Mesenchymal stem cell (in vitro differentiated cells and primary cell): ENCODE measurements around the gene HTRA3.

Experiments used
- DNase-seq: peaks from one replicate; pipeline ENCODE4 v3.0.0-alpha.2; 2013
- H2AFZ ChIP-seq: one replicate; pipeline ENCODE4 v1.6.1; 2013; ENCODE audit warnings: low read depth, mild to moderate bottlenecking, control low read depth, inconsistent platforms, low read length, moderate library complexity
- H2AK5ac ChIP-seq: 2 replicates; pipeline ENCODE4 v1.6.1; 2013; ENCODE audit warnings: low read length, moderate library complexity, mild to moderate bottlenecking, inconsistent platforms; ENCODE audit not compliant: severe bottlenecking
- H2BK120ac ChIP-seq: one replicate; pipeline ENCODE4 v1.6.1; 2013; ENCODE audit warnings: low read depth, mild to moderate bottlenecking, inconsistent platforms, low read length, moderate library complexity
- H2BK12ac ChIP-seq, 2 experiments: one replicate each; pipeline ENCODE4 v1.6.1; 2013; ENCODE audit warnings: inconsistent platforms in 2 of 2, low read length in 2 of 2, mild to moderate bottlenecking in 2 of 2, moderate library complexity in 2 of 2, control low read depth in 1 of 2
- H2BK15ac ChIP-seq: one replicate; pipeline ENCODE4 v1.6.1; 2013; ENCODE audit warnings: mild to moderate bottlenecking, low read depth, inconsistent platforms; ENCODE audit not compliant: poor library complexity, severe bottlenecking
- H2BK5ac ChIP-seq: 2 replicates; pipeline ENCODE4 v1.6.1; 2013; ENCODE audit warnings: low read depth, mild to moderate bottlenecking, low read length, control low read depth, inconsistent platforms; ENCODE audit not compliant: poor library complexity, severe bottlenecking
- H3K14ac ChIP-seq, 2 experiments: one replicate each; pipeline ENCODE4 v1.6.1; 2013; ENCODE audit warnings: inconsistent platforms in 2 of 2, low read length in 2 of 2, control low read depth in 1 of 2, mild to moderate bottlenecking in 1 of 2, moderate library complexity in 1 of 2
- H3K18ac ChIP-seq, 2 experiments: one replicate each; pipeline ENCODE4 v1.6.1; 2013; ENCODE audit warnings: inconsistent platforms in 2 of 2, low read length in 2 of 2, control low read depth in 1 of 2, low read depth in 1 of 2, mild to moderate bottlenecking in 1 of 2
- H3K23ac ChIP-seq, 2 experiments: one replicate each; pipeline ENCODE4 v1.6.1; 2013; ENCODE audit warnings: inconsistent platforms in 2 of 2, low read length in 2 of 2, mild to moderate bottlenecking in 2 of 2, moderate library complexity in 2 of 2, control low read depth in 1 of 2
- H3K27ac ChIP-seq: 2 replicates; pipeline ENCODE4 v1.5.1; 2013; ENCODE audit warnings: mild to moderate bottlenecking, moderate library complexity, low read length, control low read depth, inconsistent platforms; ENCODE audit not compliant: poor library complexity, severe bottlenecking
- H3K27me3 ChIP-seq, 2 experiments: 2 replicates each; pipeline versions ENCODE4 v1.6.1 to v1.7.0; 2013; ENCODE audit warnings: low read length in 2 of 2, mild to moderate bottlenecking in 2 of 2, moderate library complexity in 2 of 2, control low read depth in 1 of 2, inconsistent platforms in 1 of 2; ENCODE audit not compliant: control insufficient read depth in 1 of 2, insufficient read depth in 1 of 2
- H3K36me3 ChIP-seq, 2 experiments: 2 replicates each; pipeline versions ENCODE4 v1.6.1 to v1.7.0; 2013; ENCODE audit warnings: low read length in 2 of 2, control low read depth in 1 of 2, inconsistent platforms in 1 of 2, low read depth in 1 of 2, mild to moderate bottlenecking in 1 of 2; ENCODE audit not compliant: insufficient read depth in 2 of 2, control insufficient read depth in 1 of 2
- H3K4ac ChIP-seq, 2 experiments: one replicate each; pipeline ENCODE4 v1.6.1; 2013; ENCODE audit warnings: inconsistent platforms in 2 of 2, low read length in 2 of 2, mild to moderate bottlenecking in 2 of 2, moderate library complexity in 2 of 2, control low read depth in 1 of 2, low read depth in 1 of 2
- H3K4me1 ChIP-seq: 2 replicates; pipeline ENCODE4 v1.6.1; 2013; ENCODE audit warnings: low read depth, low read length, control low read depth; ENCODE audit not compliant: control insufficient read depth, insufficient read depth
- H3K4me2 ChIP-seq: 2 replicates; pipeline ENCODE4 v1.6.1; 2013; ENCODE audit warnings: low read length, mild to moderate bottlenecking, inconsistent platforms; ENCODE audit not compliant: poor library complexity, severe bottlenecking
- H3K4me3 ChIP-seq, 2 experiments: 2 replicates each; pipeline versions ENCODE4 v1.5.1 to v1.7.0; 2013; ENCODE audit warnings: low read length in 2 of 2, mild to moderate bottlenecking in 2 of 2, control low read depth in 1 of 2, low read depth in 1 of 2; ENCODE audit not compliant: insufficient read depth in 1 of 2
- H3K79me1 ChIP-seq: replicated peaks from 2 replicates; pipeline ENCODE4 v1.6.1; 2013; ENCODE audit warnings: mild to moderate bottlenecking, control low read depth, low read length, inconsistent platforms; ENCODE audit not compliant: poor library complexity, severe bottlenecking
- H3K9ac ChIP-seq: 2 replicates; pipeline ENCODE4 v1.7.0; 2013; ENCODE audit warnings: mild to moderate bottlenecking, low read length, moderate library complexity
- H3K9me3 ChIP-seq: 2 replicates; pipeline ENCODE4 v1.7.0; 2013; ENCODE audit warnings: mild to moderate bottlenecking, low read length; ENCODE audit not compliant: control insufficient read depth
- H4K8ac ChIP-seq: one replicate; pipeline ENCODE4 v1.6.1; 2013; ENCODE audit warnings: inconsistent platforms, mild to moderate bottlenecking, low read length, moderate library complexity
- H4K91ac ChIP-seq: one replicate; pipeline ENCODE4 v1.6.1; 2013; ENCODE audit warnings: mild to moderate bottlenecking, low read length, inconsistent platforms
- WGBS: methylation state at CpG from one replicate; pipeline ENCODE4 v1.1.7; 2013; ENCODE audit warnings: mixed read lengths; 5-methylcytosine and 5-hydroxymethylcytosine counted together

Gene HTRA3

DNA sequence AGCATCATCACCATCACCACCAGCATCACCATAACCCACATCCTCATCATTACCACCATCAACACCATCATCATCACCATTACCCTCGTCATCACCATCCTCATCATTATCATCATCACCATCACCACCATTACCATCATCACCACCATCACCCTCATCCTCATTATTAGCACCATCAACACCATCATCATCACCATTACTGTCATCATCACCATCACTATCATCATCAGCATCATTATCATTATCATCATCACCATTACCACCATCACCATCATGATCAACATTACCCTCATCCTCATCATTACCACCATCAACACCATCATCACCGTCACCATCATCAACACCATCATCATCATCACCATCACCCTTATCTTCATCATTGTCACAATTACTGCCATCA lies 51.7 kb downstream of the HTRA3 start:
- no peak overlapping the region for H4K8ac ChIP-seq
- H3K23ac ChIP-seq = no peak overlapping the region
- no peaks in the 10 kb centered on the region for H3K36me3 ChIP-seq
- DNase-seq = no peak
- no peak overlapping the region for H2AK5ac ChIP-seq
- H2AFZ ChIP-seq = no peak overlapping the region
- no peak overlapping the region for H2BK12ac ChIP-seq
- WGBS = 89% methylated on average over 2 of the region's 2 CpGs
- H3K9ac ChIP-seq = no peak overlapping the region
- H3K4me3 ChIP-seq = no peak overlapping the region
- peaks cover 13% of the 10 kb centered on the region for H3K4me1 ChIP-seq
- no peak overlapping the region for H3K4me2 ChIP-seq
- H3K79me1 ChIP-seq = no peaks in the 10 kb centered on the region
- no peak overlapping the region for H3K14ac ChIP-seq
- no peak overlapping the region for H2BK120ac ChIP-seq
- H4K91ac ChIP-seq = no peak overlapping the region
- H2BK15ac ChIP-seq = no peak overlapping the region
- peaks cover 0 to 4% of the 10 kb centered on the region in 2 experiments for H3K27me3 ChIP-seq
- H3K9me3 ChIP-seq = peaks cover 9% of the 10 kb centered on the region
- H3K4ac ChIP-seq = no peak overlapping the region
- no peak overlapping the region for H2BK5ac ChIP-seq
- no peak overlapping the region for H3K18ac ChIP-seq
- H3K27ac ChIP-seq = no peak overlapping the region

DNA sequence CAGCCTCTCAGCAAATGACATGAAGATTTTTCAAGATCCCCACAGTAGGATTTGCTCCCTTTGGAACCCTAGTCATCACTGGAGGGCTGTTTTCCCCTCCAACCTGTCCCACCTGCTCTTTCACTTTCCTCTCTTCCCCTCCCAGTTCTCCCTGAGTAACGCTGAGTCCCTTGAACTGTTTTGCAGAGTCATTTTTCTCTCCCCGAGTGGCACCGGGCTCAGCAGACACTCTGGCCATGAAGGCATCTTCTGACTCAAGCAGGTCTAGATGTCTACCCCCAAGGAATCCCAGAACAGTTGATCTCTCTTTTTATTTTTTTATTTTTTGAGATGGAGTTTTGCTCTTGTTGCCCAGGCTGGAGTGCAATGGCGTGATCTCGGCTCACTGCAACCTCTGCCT lies 52.2 kb downstream of the HTRA3 start:
- Histone ChIP-seq H3K4ac (no peak overlapping the region), H3K18ac (no peak overlapping the region), H3K23ac (no peak overlapping the region), H2AFZ (no peak overlapping the region), H3K14ac (no peak overlapping the region), H2AK5ac (no peak overlapping the region), H3K9ac (no peak overlapping the region), H3K27ac (no peak overlapping the region), H2BK5ac (no peak overlapping the region), H3K27me3 (peaks cover 0 to 4% of the 10 kb centered on the region in 2 experiments), H2BK15ac (no peak overlapping the region), H3K36me3 (no peaks in the 10 kb centered on the region), H2BK120ac (no peak overlapping the region), H3K4me3 (no peak overlapping the region), H4K91ac (no peak overlapping the region), H3K4me2 (no peak overlapping the region), H3K9me3 (peaks cover 13% of the 10 kb centered on the region), H3K79me1 (no peaks in the 10 kb centered on the region), H2BK12ac (no peak overlapping the region), H4K8ac (no peak overlapping the region), H3K4me1 (peaks cover 7% of the 10 kb centered on the region)
- DNase-seq = no peak
- WGBS = 86% methylated on average over 5 of the region's 5 CpGs

DNA sequence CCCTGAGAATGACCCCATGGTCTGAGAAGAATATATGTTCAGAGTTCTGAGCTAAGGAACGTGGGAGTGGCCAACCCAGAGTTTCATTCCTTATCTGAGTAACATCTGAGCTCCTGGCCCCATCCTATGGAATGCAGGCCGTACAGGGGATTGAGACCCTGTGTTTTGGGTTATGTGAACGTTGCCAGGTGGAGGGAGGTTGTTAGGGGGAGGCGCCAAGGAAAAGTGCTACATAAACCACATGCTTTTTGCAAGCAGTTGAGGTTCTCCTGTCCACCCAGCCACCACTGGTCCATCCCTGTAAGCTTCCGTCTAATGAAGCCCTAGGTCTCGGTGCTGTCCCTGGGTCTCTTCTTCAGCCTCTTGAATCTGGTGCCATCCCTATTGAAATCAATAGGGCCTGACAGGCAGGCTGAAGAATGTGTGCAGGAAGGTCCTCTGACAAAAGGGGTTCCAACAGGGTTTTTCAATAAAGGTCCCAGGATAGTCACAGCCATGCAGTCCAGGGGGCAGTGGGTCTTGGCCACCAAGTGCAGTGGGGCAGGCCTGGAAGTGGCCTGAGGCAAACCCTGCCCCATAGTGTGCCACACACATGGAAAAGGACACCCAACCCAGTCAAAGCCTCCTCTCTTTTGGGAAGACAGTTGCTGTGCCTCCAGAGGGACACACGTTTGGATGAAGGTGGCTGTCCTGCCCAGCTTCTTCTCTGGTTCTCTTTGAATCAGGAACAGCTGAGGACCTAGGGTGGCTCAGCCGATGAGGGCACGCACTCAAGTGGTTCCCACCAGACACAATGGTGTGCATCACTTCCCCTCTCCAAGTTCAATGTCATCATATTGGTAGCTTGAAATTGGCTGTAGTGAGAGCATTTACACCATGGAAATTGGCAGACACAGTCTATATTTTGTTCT lies 53.5 kb downstream of the HTRA3 start:
- 69% methylated on average over 6 of the region's 9 CpGs for WGBS
- no peak overlapping the region for H2BK12ac ChIP-seq
- no peak overlapping the region for H2BK5ac ChIP-seq
- peaks cover 3% of the 10 kb centered on the region for H3K4me1 ChIP-seq
- H4K91ac ChIP-seq = no peak overlapping the region
- H3K4me2 ChIP-seq = no peak overlapping the region
- no peak overlapping the region for H2AFZ ChIP-seq
- peaks cover 0 to 4% of the 10 kb centered on the region in 2 experiments for H3K27me3 ChIP-seq
- peaks cover 14% of the 10 kb centered on the region for H3K9me3 ChIP-seq
- H3K79me1 ChIP-seq = no peaks in the 10 kb centered on the region
- DNase-seq = no peak
- no peak overlapping the region for H3K18ac ChIP-seq
- no peak overlapping the region for H2BK15ac ChIP-seq
- no peak overlapping the region for H2BK120ac ChIP-seq
- no peak overlapping the region for H3K23ac ChIP-seq
- no peak overlapping the region for H2AK5ac ChIP-seq
- H3K4me3 ChIP-seq = no peak overlapping the region
- no peak overlapping the region for H3K27ac ChIP-seq
- no peak overlapping the region for H4K8ac ChIP-seq
- H3K4ac ChIP-seq = no peak overlapping the region
- no peak overlapping the region for H3K14ac ChIP-seq
- H3K36me3 ChIP-seq = no peaks in the 10 kb centered on the region
- no peak overlapping the region for H3K9ac ChIP-seq

DNA sequence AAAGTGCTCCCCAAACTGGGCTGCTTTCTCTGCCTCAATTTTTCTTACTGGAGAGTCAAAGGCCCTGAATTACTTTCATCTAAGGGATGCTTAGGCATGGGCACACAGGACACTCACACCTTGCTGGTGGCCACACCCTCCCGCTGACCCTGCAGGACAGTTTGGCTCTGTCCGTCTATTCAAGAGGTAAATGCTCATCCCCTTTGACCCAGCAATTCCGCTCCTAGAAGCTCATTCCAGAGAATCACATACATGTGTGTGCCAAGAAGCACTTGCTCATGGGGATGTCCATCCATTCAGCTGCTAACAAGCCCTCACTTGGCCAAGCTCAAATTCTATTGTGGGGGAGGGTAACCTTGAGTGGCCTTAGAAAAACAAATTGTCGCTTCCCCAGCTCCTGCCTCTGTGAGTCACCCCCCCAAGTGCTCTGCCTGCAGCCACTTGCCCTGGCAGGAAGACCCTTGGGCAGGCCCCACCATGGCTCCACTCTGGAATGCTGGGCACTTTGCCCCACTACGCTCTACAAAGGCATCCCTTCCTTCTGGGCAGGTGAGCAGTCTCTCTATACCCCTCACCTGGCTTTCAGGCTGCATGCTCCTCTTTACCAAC lies 54.5 kb downstream of the HTRA3 start:
- DNase-seq = no peak
- Histone ChIP-seq H2AFZ (no peak overlapping the region), H3K27me3 (peaks cover 0 to 4% of the 10 kb centered on the region in 2 experiments), H3K4me2 (no peak overlapping the region), H2AK5ac (no peak overlapping the region), H2BK120ac (no peak overlapping the region), H2BK5ac (no peak overlapping the region), H3K79me1 (no peaks in the 10 kb centered on the region), H3K18ac (no peak overlapping the region), H3K4me3 (no peak overlapping the region), H2BK12ac (no peak overlapping the region), H3K9ac (no peak overlapping the region), H3K4ac (no peak overlapping the region), H3K4me1 (peaks cover 3% of the 10 kb centered on the region), H3K9me3 (peaks cover 14% of the 10 kb centered on the region), H3K14ac (no peak overlapping the region), H2BK15ac (no peak overlapping the region), H4K91ac (no peak overlapping the region), H3K27ac (no peak overlapping the region), H3K36me3 (no peaks in the 10 kb centered on the region), H4K8ac (no peak overlapping the region), H3K23ac (no peak overlapping the region)
- 75% methylated on average over 5 of the region's 5 CpGs for WGBS
